GM12878 (cell line): ENCODE data around the gene ASCC1. TPM values are rescaled to one million over a fixed set of nuclear protein-coding genes. Genes with fewer than 3 reads are reported as not detected.

ENCODE experiments used
- ATF7 ChIP-seq: fragments of 450-650 bp; IDR thresholded peaks from 2 replicates; pipeline ENCODE4 v1.6.1; 2016; ENCODE audit warnings: low read depth, mild to moderate bottlenecking
- BMI1 ChIP-seq: fragments of 450-650 bp; IDR thresholded peaks from 2 replicates; pipeline ENCODE4 v1.6.1; 2016; ENCODE audit warnings: mild to moderate bottlenecking, moderate library complexity, borderline replicate concordance
- CBX3 ChIP-seq: fragments of 200-600 bp; sonication (generic); IDR thresholded peaks from 2 replicates; pipeline ENCODE4 v1.6.1; 2016; ENCODE audit warnings: low read depth, borderline replicate concordance
- CHD1 ChIP-seq: IDR thresholded peaks from 2 replicates; pipeline ENCODE4 v1.6.1; 2012; ENCODE audit warnings: low read depth, low read length, improper control_type of control experiment
- CREB1 ChIP-seq: IDR thresholded peaks from 2 replicates; pipeline ENCODE4 v1.6.1; 2012; ENCODE audit warnings: low read depth, mild to moderate bottlenecking, inconsistent platforms
- EP300 ChIP-seq, 2 experiments: fragments of 150-350 bp in 1 of 2; IDR thresholded peaks; 2 replicates each; pipeline ENCODE4 v1.6.1; 2011 to 2012; ENCODE audit warnings: low read depth in 2 of 2, low read length in 2 of 2, borderline replicate concordance in 1 of 2, improper control_type of control experiment in 1 of 2, inconsistent platforms in 1 of 2; ENCODE audit not compliant: control insufficient read depth in 1 of 2
- ESRRA ChIP-seq: IDR thresholded peaks from 2 replicates; pipeline ENCODE4 v1.6.1; 2012; ENCODE audit warnings: mild to moderate bottlenecking, low read length, improper control_type of control experiment
- ETV6 ChIP-seq, 2 experiments: fragments of 450-650 bp in 1 of 2; IDR thresholded peaks in 1 of 2; conservative IDR thresholded peaks in 1 of 2; 2 replicates each; pipeline ENCODE4 v1.6.1; 2014; ENCODE audit warnings: antibody characterized with exemption in 1 of 2, borderline replicate concordance in 1 of 2, low read depth in 1 of 2, mild to moderate bottlenecking in 1 of 2, moderate library complexity in 1 of 2
- FOXK2 ChIP-seq: fragments of 450-650 bp; IDR thresholded peaks from 2 replicates; pipeline ENCODE4 v1.6.1; 2017; ENCODE audit warnings: mild to moderate bottlenecking, moderate library complexity
- GATAD2B ChIP-seq: fragments of 450-650 bp; conservative IDR thresholded peaks from 2 replicates; pipeline ENCODE4 v1.6.1; 2017; ENCODE audit warnings: low read depth, mild to moderate bottlenecking, moderate library complexity
- HDAC6 ChIP-seq: fragments of 200-600 bp; sonication (generic); IDR thresholded peaks from one replicate; pipeline ENCODE4 v1.8.0; 2017; ENCODE audit warnings: antibody characterized with exemption; ENCODE audit not compliant: unreplicated experiment
- IKZF2 ChIP-seq, 2 experiments: fragments of 450-650 bp; IDR thresholded peaks; 2 replicates each; pipeline ENCODE4 v1.6.1; 2017; ENCODE audit warnings: mild to moderate bottlenecking in 2 of 2, moderate library complexity in 2 of 2
- KDM1A ChIP-seq: fragments of 200-600 bp; sonication (generic); IDR thresholded peaks from 2 replicates; pipeline ENCODE4 v1.6.1; 2016; ENCODE audit warnings: borderline replicate concordance
- MAX ChIP-seq: IDR thresholded peaks from 2 replicates; pipeline ENCODE4 v1.6.1; 2012; ENCODE audit warnings: low read depth, low read length, improper control_type of control experiment
- MEF2A ChIP-seq: IDR thresholded peaks from 2 replicates; pipeline ENCODE4 v1.6.1; 2011; ENCODE audit warnings: low read depth, mild to moderate bottlenecking, low read length, moderate library complexity; ENCODE audit not compliant: insufficient read depth
- MTA3 ChIP-seq: IDR thresholded peaks from 2 replicates; pipeline ENCODE4 v1.6.1; 2012; ENCODE audit warnings: low read length, inconsistent platforms, borderline replicate concordance
- NFIC ChIP-seq: IDR thresholded peaks from 2 replicates; pipeline ENCODE4 v1.6.1; 2012; ENCODE audit warnings: low read depth, mild to moderate bottlenecking, inconsistent platforms, low read length, moderate library complexity
- NR2F1 ChIP-seq: fragments of 450-650 bp; conservative IDR thresholded peaks from 2 replicates; pipeline ENCODE4 v1.6.1; 2017; ENCODE audit warnings: mild to moderate bottlenecking
- RCOR1 ChIP-seq: conservative IDR thresholded peaks from 2 replicates; pipeline ENCODE4 v1.6.1; 2012; ENCODE audit warnings: low read depth, low read length, improper control_type of control experiment
- SMAD5 ChIP-seq: IDR thresholded peaks from 2 replicates; pipeline ENCODE4 v1.6.1; 2016; ENCODE audit warnings: antibody characterized with exemption, low read depth
- SP1 ChIP-seq: IDR thresholded peaks from one replicate; pipeline ENCODE4 v1.6.1; 2011; ENCODE audit warnings: low read depth, low read length
- TBL1XR1 ChIP-seq: IDR thresholded peaks from 2 replicates; pipeline ENCODE4 v1.6.1; 2012; ENCODE audit warnings: low read depth, low read length, improper control_type of control experiment
- TCF12 ChIP-seq: IDR thresholded peaks from 2 replicates; pipeline ENCODE4 v1.6.1; 2011; ENCODE audit warnings: low read depth, mild to moderate bottlenecking, low read length
- YY1 ChIP-seq: IDR thresholded peaks from 2 replicates; pipeline ENCODE4 v1.6.1; 2011; ENCODE audit warnings: low read depth, mild to moderate bottlenecking, low read length
- ZNF207 ChIP-seq: fragments of 450-650 bp; IDR thresholded peaks from 2 replicates; pipeline ENCODE4 v1.6.1; 2014; ENCODE audit warnings: antibody characterized with exemption, mild to moderate bottlenecking, borderline replicate concordance
- ZNF24 ChIP-seq: fragments of 450-650 bp; IDR thresholded peaks from 2 replicates; pipeline ENCODE4 v1.6.1; 2017; ENCODE audit warnings: antibody characterized with exemption, mild to moderate bottlenecking
- ZNF622 ChIP-seq: fragments of 450-650 bp; IDR thresholded peaks from 2 replicates; pipeline ENCODE4 v1.6.1; 2017; ENCODE audit warnings: mild to moderate bottlenecking, inconsistent platforms
- ZZZ3 ChIP-seq: IDR thresholded peaks from 2 replicates; pipeline ENCODE4 v1.6.1; 2011; ENCODE audit warnings: low read depth; ENCODE audit not compliant: control insufficient read depth, insufficient read length
- polyA plus RNA-seq, 11 experiments: library from polyadenylated mRNA; depleted of rRNA in 4 of 11; unstranded in 6 of 11; stranded (reverse) in 5 of 11; fragments of >200 nt; fragmentation: Nextera tagmentation in 4 of 11; fragmentation: Illumina TruSeq in 1 of 11; extraction: Ambion mirVana in 4 of 11; extraction: Trizol in 1 of 11; gene quantifications; 1 replicate in 1 of 11; 2 replicates in 10 of 11; pipeline versions ENCODE4 v1.2.1 to v1.2.3, GENCODE V29; 2011 to 2016; ENCODE audit warnings: inconsistent platforms in 2 of 11, missing spikeins in 2 of 11, low read depth in 1 of 11
- total RNA-seq, 4 experiments: library from RNA; depleted of rRNA in 3 of 4; stranded (reverse); fragments of >200 nt in 3 of 4; fragmentation: Illumina TruSeq in 1 of 4; extraction: Trizol in 1 of 4; gene quantifications; 2 replicates each; pipeline versions ENCODE4 v1.2.1 to v1.2.3, GENCODE V29; 2013 to 2021
- TF ChIP-seq, protein P1 (sequence below): IDR thresholded peaks from 2 replicates; pipeline ENCODE4 v1.6.1; 2011; ENCODE audit warnings: low read depth, mild to moderate bottlenecking, low read length, moderate library complexity, borderline replicate concordance; ENCODE audit errors: extremely low read depth
- TF ChIP-seq, protein P2 (sequence below): IDR thresholded peaks from 2 replicates; pipeline ENCODE4 v1.6.1; 2012; ENCODE audit warnings: low read length, inconsistent platforms

Gene ASCC1
- total and polyA plus RNA-seq, 10 of the 15 experiments (the other 5 are each of a cell fraction or from before 2014, with no cell fraction given), result 23.3 to 80.6 (median 42.8) TPM

GRCh38 chr10:72133517-72133916 is 82.6 kb downstream of the ASCC1 start (continued):
- TF ChIP-seq MAX (no peak; the same call in 1 of the 2 replicates), NFIC (peak; percentile 89), IKZF2 (IDR thresholded peaks at IDR 0.05) (peak; percentile 99), MEF2A (peak; percentile 95), TBL1XR1 (peak; percentile 73), FOXK2 (no peak), CBX3 (no peak), CREB1 (0 out of 2 replicates have a peak, but pooled peaks have one; percentile 49), SP1 (no peak), ESRRA (no peak), HDAC6 (no peak), YY1 (no peak), ZZZ3 (no peak), KDM1A (no peak), ZNF24 (peak; percentile 64; the same call in 1 of the 2 replicates), ZNF207 (no peak), NR2F1 (peak; percentile 90), MTA3 (peak; percentile 93), EP300 (IDR thresholded peaks at IDR 0.05; ENCODE audit: borderline replicate concordance in 1 of 2, control insufficient read depth in 1 of 2, low read depth in 2 of 2, low read length in 2 of 2) (peak; percentile 84 to 96; a peak in 3 of 4 replicates), TCF12 (peak; percentile 42; the same call in 1 of the 2 replicates), ETV6 (conservative IDR thresholded peaks at IDR 0.05 in 1 of 2, IDR thresholded peaks at IDR 0.05 in 1 of 2; ENCODE audit: borderline replicate concordance in 1 of 2, low read depth in 1 of 2) (peak in 1 of 2 experiments; percentile 73; a peak in 2 of 4 replicates), ATF7 (peak; percentile 94), GATAD2B (peak; percentile 51; the same call in 1 of the 2 replicates), RCOR1 (no peak), BMI1 (no peak), CHD1 (no peak), SMAD5 (no peak), ZNF622 (no peak)
- TF ChIP-seq, protein P1, sequence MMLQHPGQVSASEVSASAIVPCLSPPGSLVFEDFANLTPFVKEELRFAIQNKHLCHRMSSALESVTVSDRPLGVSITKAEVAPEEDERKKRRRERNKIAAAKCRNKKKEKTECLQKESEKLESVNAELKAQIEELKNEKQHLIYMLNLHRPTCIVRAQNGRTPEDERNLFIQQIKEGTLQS, result no peak
- TF ChIP-seq, protein P2, sequence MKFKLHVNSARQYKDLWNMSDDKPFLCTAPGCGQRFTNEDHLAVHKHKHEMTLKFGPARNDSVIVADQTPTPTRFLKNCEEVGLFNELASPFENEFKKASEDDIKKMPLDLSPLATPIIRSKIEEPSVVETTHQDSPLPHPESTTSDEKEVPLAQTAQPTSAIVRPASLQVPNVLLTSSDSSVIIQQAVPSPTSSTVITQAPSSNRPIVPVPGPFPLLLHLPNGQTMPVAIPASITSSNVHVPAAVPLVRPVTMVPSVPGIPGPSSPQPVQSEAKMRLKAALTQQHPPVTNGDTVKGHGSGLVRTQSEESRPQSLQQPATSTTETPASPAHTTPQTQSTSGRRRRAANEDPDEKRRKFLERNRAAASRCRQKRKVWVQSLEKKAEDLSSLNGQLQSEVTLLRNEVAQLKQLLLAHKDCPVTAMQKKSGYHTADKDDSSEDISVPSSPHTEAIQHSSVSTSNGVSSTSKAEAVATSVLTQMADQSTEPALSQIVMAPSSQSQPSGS, result peak; percentile 93
